ENCODE measurements around the gene IDI1. TPM values are rescaled to one million over a fixed set of nuclear protein-coding genes. Genes with fewer than 3 reads are reported as not detected.
A peak's percentile ranks its signal among the peaks of the same experiment; 100 is the strongest.
"Not testable (repeated sequence)": the region's sequence is repeated elsewhere in the genome, so short reads cannot be mapped to it uniquely, and the experiment has no call there.

IDI1 gene
- total RNA-seq, 3 donors from 2014 or later, result 26.2 to 48.4 (median 45.1) TPM

GRCh38 chr10:1043532-1043995, 5.4 kb downstream of the IDI1 start:
- TF ChIP-seq POLR2A (IDR thresholded peaks at IDR 0.05), result no peak
- no peak for TF ChIP-seq CTCF (IDR thresholded peaks at IDR 0.05)
- Histone ChIP-seq H3K27me3 (no peaks in the 10 kb centered on the region), H3K36me3 (peaks cover 5% of the 10 kb centered on the region), H3K9me3 (no peaks in the 10 kb centered on the region), H3K27ac (peak overlapping the region; percentile 23 to 70), H3K4me1 (peaks cover 0 to 5% of the 10 kb centered on the region in 2 donors), H3K4me3 (no peak overlapping the region)
- no peak for DNase-seq (ENCODE audit: low spot score in 2 of 2)
- intact Hi-C loops (cut with DNase I; ENCODE audit: low total_unique reads), result no loop called here

- intact Hi-C loops (cut with DNase I; ENCODE audit: low total_unique reads), result loop anchor here (2.0 kb wide), 1 partner anchor 47 kb away; no protein-coding TSS in a partner anchor
- Histone ChIP-seq H3K27me3 (no peaks in the 10 kb centered on the region), H3K36me3 (peaks cover 5% of the 10 kb centered on the region), H3K27ac (no peak overlapping the region), H3K4me3 (no peak overlapping the region), H3K4me1 (peaks cover 0 to 5% of the 10 kb centered on the region in 2 donors), H3K9me3 (no peaks in the 10 kb centered on the region)
- no peak for DNase-seq (ENCODE audit: low spot score in 2 of 2)
- TF ChIP-seq POLR2AphosphoS5 (IDR thresholded peaks at IDR 0.05), result no peak
- TF ChIP-seq POLR2A (IDR thresholded peaks at IDR 0.05), result no peak
- TF ChIP-seq CTCF (IDR thresholded peaks at IDR 0.05), result no peak
Observed at GRCh38 chr10:1041514-1041913, 7.4 kb downstream of the IDI1 start.

- TF ChIP-seq CTCF (IDR thresholded peaks at IDR 0.05), result no peak
- no peak for TF ChIP-seq POLR2A (IDR thresholded peaks at IDR 0.05)
- no peak for TF ChIP-seq POLR2AphosphoS5 (IDR thresholded peaks at IDR 0.05)
- intact Hi-C loops (cut with DNase I; ENCODE audit: low total_unique reads), result loop anchor here (2.0 kb wide), 1 partner anchor 45 kb away; no protein-coding TSS in a partner anchor
- no peak for DNase-seq (ENCODE audit: low spot score in 2 of 2)
- Histone ChIP-seq H3K27me3 (no peaks in the 10 kb centered on the region), H3K9me3 (no peaks in the 10 kb centered on the region), H3K4me1 (peaks cover 0 to 5% of the 10 kb centered on the region in 2 donors), H3K36me3 (peaks cover 5% of the 10 kb centered on the region), H3K27ac (no peak overlapping the region), H3K4me3 (no peak overlapping the region)
Observed at GRCh38 chr10:1040133-1040532, 8.8 kb downstream of the IDI1 start.

GRCh38 chr10:1038769-1039168, 10.2 kb downstream of the IDI1 start:
- not testable (repeated sequence) for DNase-seq (ENCODE audit: low spot score in 2 of 2)

GRCh38 chr10:1037098-1037497, 11.8 kb downstream of the IDI1 start:
- H3K27me3 ChIP-seq, result no peaks in the 10 kb centered on the region
- intact Hi-C loops (cut with DNase I; ENCODE audit: low total_unique reads), result no loop called here
- no peaks in the 10 kb centered on the region for H3K9me3 ChIP-seq
- TF ChIP-seq POLR2A (IDR thresholded peaks at IDR 0.05) (no peak), CTCF (IDR thresholded peaks at IDR 0.05) (no peak), POLR2AphosphoS5 (IDR thresholded peaks at IDR 0.05) (no peak)
- no peak overlapping the region for H3K4me3 ChIP-seq
- H3K4me1 ChIP-seq, result no peaks in the 10 kb centered on the region
- DNase-seq (ENCODE audit: low spot score in 2 of 2), result no peak
- H3K36me3 ChIP-seq, result peaks cover 5% of the 10 kb centered on the region
- H3K27ac ChIP-seq, result no peak overlapping the region

More at GRCh38 chr10:1038769-1039168, 10.2 kb downstream of the IDI1 start:
- H3K4me1 ChIP-seq; intact Hi-C loops (cut with DNase I; ENCODE audit: low total_unique reads); H3K27me3 ChIP-seq; H3K4me3 ChIP-seq; H3K9me3 ChIP-seq; H3K36me3 ChIP-seq; H3K27ac ChIP-seq: not testable (repeated sequence)

- intact Hi-C loops (cut with DNase I; ENCODE audit: low total_unique reads), result no loop called here
- Histone ChIP-seq H3K9me3 (no peaks in the 10 kb centered on the region), H3K27me3 (no peaks in the 10 kb centered on the region), H3K4me1 (no peaks in the 10 kb centered on the region), H3K4me3 (no peak overlapping the region), H3K27ac (peak overlapping the region in 1 of 2 donors; percentile 35), H3K36me3 (peaks cover 5% of the 10 kb centered on the region)
- no peak for DNase-seq (ENCODE audit: low spot score in 2 of 2)
- TF ChIP-seq CTCF (IDR thresholded peaks at IDR 0.05) (no peak), POLR2A (IDR thresholded peaks at IDR 0.05) (no peak), POLR2AphosphoS5 (IDR thresholded peaks at IDR 0.05) (no peak)
Observed at GRCh38 chr10:1036341-1036791, 12.6 kb downstream of the IDI1 start.
